Endothelial cell of umbilical vein (primary cell): ENCODE data around the gene HIPK1. TPM values are rescaled to one million over a fixed set of nuclear protein-coding genes. Genes with fewer than 3 reads are reported as not detected.

ENCODE experiments used
- BruUV-seq: library from RNA; stranded (reverse); fragments of 400-500 nt; replicated peaks from 2 replicates; lab custom pipeline; 2021; lab: Mats Ljungman, UMichigan
- CTCF ChIA-PET: fragments of 300-600, 350-600 bp; sonication (Branson Sonifier 250); formaldehyde crosslinking; loops from one replicate; lab custom pipeline; 2021; ENCODE audit warnings: antibody characterized with exemption, inconsistent platforms; lab: Charles Lee
- POLR2A ChIA-PET: fragments of 300-600, 350-600 bp; sonication (Branson Sonifier 250); formaldehyde crosslinking; loops from one replicate; lab custom pipeline; 2021; ENCODE audit warnings: antibody characterized with exemption, inconsistent platforms; lab: Charles Lee
- DNase-seq: peaks from one replicate; pipeline ENCODE4 v3.0.0-alpha.2; 2011; ENCODE audit warnings: low read depth, low spot score
- FAIRE-seq: peaks from 2 replicates; lab custom pipeline; 2011; peaks lifted over from hg19 to GRCh38; lab: Jason Lieb, UNC
- H2AFZ ChIP-seq: 2 replicates; pipeline ENCODE4 v1.6.0; 2012; ENCODE audit warnings: low read depth, low read length, control low read depth, inconsistent platforms
- H3K27ac ChIP-seq: 2 replicates; pipeline ENCODE4 v1.5.1; 2011; ENCODE audit warnings: low read depth, mild to moderate bottlenecking, control low read depth, low read length, moderate library complexity; ENCODE audit not compliant: insufficient read depth
- H3K27me3 ChIP-seq, 2 experiments: 2 replicates each; pipeline versions ENCODE4 v1.6.0 to v1.6.1; 2011; ENCODE audit warnings: low read length in 2 of 2, mixed read lengths in 1 of 2; ENCODE audit not compliant: control insufficient read depth in 2 of 2, insufficient read depth in 2 of 2
- H3K36me3 ChIP-seq, 2 experiments: 2 replicates in 1 of 2; 3 replicates in 1 of 2; pipeline ENCODE4 v1.5.1; 2011; ENCODE audit warnings: low read length in 2 of 2, mild to moderate bottlenecking in 1 of 2, moderate library complexity in 1 of 2; ENCODE audit not compliant: control insufficient read depth in 2 of 2, insufficient read depth in 2 of 2; ENCODE audit errors: extremely low read depth in 1 of 2
- H3K4me1 ChIP-seq: 3 replicates; pipeline ENCODE4 v1.5.1; 2011; ENCODE audit warnings: mild to moderate bottlenecking, low read length; ENCODE audit not compliant: control insufficient read depth, insufficient read depth; ENCODE audit errors: extremely low read depth
- H3K4me2 ChIP-seq: 2 replicates; pipeline ENCODE4 v1.6.1; 2011; ENCODE audit warnings: low read length, control low read depth, mixed read lengths; ENCODE audit not compliant: insufficient read depth
- H3K4me3 ChIP-seq, 3 experiments: fragments of 200-600 bp in 1 of 3; sonication (generic), shearing (Covaris generic) in 1 of 3; replicated peaks in 1 of 3; 2 replicates each; pipeline ENCODE4 v1.5.1; 2011 to 2016; ENCODE audit warnings: control low read depth in 3 of 3, low read length in 3 of 3, mild to moderate bottlenecking in 2 of 3, inconsistent platforms in 1 of 3, low read depth in 1 of 3, moderate library complexity in 1 of 3; ENCODE audit not compliant: insufficient read depth in 1 of 3
- H3K79me2 ChIP-seq: 2 replicates; pipeline ENCODE4 v1.6.0; 2012; ENCODE audit warnings: low read length, inconsistent platforms; ENCODE audit not compliant: control insufficient read depth, insufficient read depth
- H3K9ac ChIP-seq: replicated peaks from 2 replicates; pipeline ENCODE3; 2011; ENCODE audit warnings: low read length, control low read depth; ENCODE audit not compliant: insufficient read depth; ENCODE audit errors: extremely low read depth
- H3K9me1 ChIP-seq: replicated peaks from 3 replicates; pipeline ENCODE4 v1.6.0; 2011; ENCODE audit warnings: mild to moderate bottlenecking, low read length; ENCODE audit not compliant: control insufficient read depth, insufficient read depth; ENCODE audit errors: extremely low read depth
- H3K9me3 ChIP-seq: replicated peaks from 2 replicates; pipeline ENCODE4 v1.5.1; 2012; ENCODE audit warnings: low read length, inconsistent platforms; ENCODE audit not compliant: control insufficient read depth, insufficient read depth
- H4K20me1 ChIP-seq: replicated peaks from 2 replicates; pipeline ENCODE3; 2011; ENCODE audit warnings: mild to moderate bottlenecking, low read length; ENCODE audit not compliant: control insufficient read depth, insufficient read depth; ENCODE audit errors: extremely low read depth
- EZH2 ChIP-seq: IDR thresholded peaks from 2 replicates; pipeline ENCODE4 v1.6.1; 2012; ENCODE audit warnings: borderline replicate concordance, low read depth, mild to moderate bottlenecking, moderate library complexity, low read length, inconsistent platforms; ENCODE audit not compliant: severe bottlenecking
- FOS ChIP-seq: IDR thresholded peaks from 2 replicates; pipeline ENCODE4 v1.6.1; 2011; ENCODE audit warnings: mild to moderate bottlenecking, low read length, moderate library complexity, borderline replicate concordance; ENCODE audit not compliant: insufficient read depth
- GATA2 ChIP-seq: IDR thresholded peaks from 2 replicates; pipeline ENCODE4 v1.7.0; 2011; ENCODE audit warnings: low read depth, mild to moderate bottlenecking, moderate library complexity, mixed read lengths, low read length; ENCODE audit not compliant: insufficient read length, insufficient read depth
- JUN ChIP-seq: IDR thresholded peaks from 2 replicates; pipeline ENCODE4 v1.6.1; 2011; ENCODE audit warnings: borderline replicate concordance, low read depth; ENCODE audit not compliant: insufficient read length, insufficient read depth
- MAX ChIP-seq: IDR thresholded peaks from 2 replicates; pipeline ENCODE4 v1.6.1; 2011; ENCODE audit not compliant: insufficient read depth, insufficient read length
- MYC ChIP-seq: IDR thresholded peaks from one replicate; pipeline ENCODE4 v1.6.1; 2011; ENCODE audit warnings: mild to moderate bottlenecking, low read depth, low read length
- POLR2A ChIP-seq: IDR thresholded peaks from 2 replicates; pipeline ENCODE4 v1.6.1; 2012; ENCODE audit warnings: low read depth, mild to moderate bottlenecking, control low read depth, low read length
- POLR2AphosphoS5 ChIP-seq: IDR thresholded peaks from 2 replicates; pipeline ENCODE4 v1.6.1; 2012; ENCODE audit warnings: low read depth, mild to moderate bottlenecking, control low read depth, low read length, moderate library complexity; ENCODE audit not compliant: insufficient read depth
- dilution Hi-C: fragments of 300-500 bp; cut with MboI; formaldehyde crosslinking; loops from one replicate; pipeline ENCODE4 v1.15.0; 2019; ENCODE audit warnings: low sequenced_read_pairs; ENCODE audit not compliant: extremely low pct_ligation_motif_present
- intact Hi-C: fragments of 100-400 bp; cut with micrococcal nuclease; formaldehyde crosslinking; loops from one replicate; pipeline ENCODE4 v1.10.0; 2022
- polyA plus RNA-seq, 4 experiments: library from polyadenylated mRNA; depleted of rRNA in 3 of 4; stranded (reverse) in 3 of 4; unstranded in 1 of 4; fragments of >200 nt; gene quantifications; 2 replicates each; pipeline versions ENCODE4 v1.2.1 to v1.2.3, GENCODE V29; 2011 to 2012; ENCODE audit warnings: missing spikeins in 1 of 4
- total RNA-seq: library from RNA; stranded (reverse); gene quantifications from 2 replicates; pipeline ENCODE4 v1.2.3, GENCODE V29; 2021
- TF ChIP-seq, protein P1 (sequence below), 2 donors: IDR thresholded peaks; 1 replicate in 1 of 2; 2 replicates in 1 of 2; pipeline ENCODE4 v1.5.1; 2011; ENCODE audit warnings: low read length in 2 of 2, mild to moderate bottlenecking in 2 of 2, moderate library complexity in 2 of 2, control low read depth in 1 of 2, inconsistent platforms in 1 of 2, low read depth in 1 of 2; ENCODE audit not compliant: insufficient read depth in 1 of 2; ENCODE audit errors: extremely low read depth in 1 of 2

The HIPK1 gene
- total and polyA plus RNA-seq, 2 donors (not counting 3 experiments of a cell fraction or from before 2014, with no cell fraction given): 39.3 to 56.1 TPM

- Histone ChIP-seq H3K27ac (no peak overlapping the region), H3K4me3 (no peak overlapping the region), H3K4me1 (peaks cover 25% of the 10 kb centered on the region), H2AFZ (no peak overlapping the region), H3K4me2 (no peak overlapping the region), H3K9me3 (no peaks in the 10 kb centered on the region), H4K20me1 (no peaks in the 10 kb centered on the region), H3K27me3 (no peaks in the 10 kb centered on the region), H3K9me1 (no peaks in the 10 kb centered on the region), H3K36me3 (peaks cover 3 to 10% of the 10 kb centered on the region in 2 experiments), H3K9ac (no peak overlapping the region), H3K79me2 (peaks cover 88% of the 10 kb centered on the region)
- no TSS peak for BruUV-seq
- no peak for DNase-seq
- no peak for FAIRE-seq
- dilution Hi-C loops: no loop called here
- ChIA-PET CTCF (no interaction called here), POLR2A (no interaction called here)
- intact Hi-C loops: no loop called here
- TF ChIP-seq GATA2 (no peak), POLR2A (no peak), POLR2AphosphoS5 (no peak), EZH2 (no peak), FOS (no peak), MYC (no peak), MAX (no peak), JUN (no peak)
- TF ChIP-seq, protein P1, sequence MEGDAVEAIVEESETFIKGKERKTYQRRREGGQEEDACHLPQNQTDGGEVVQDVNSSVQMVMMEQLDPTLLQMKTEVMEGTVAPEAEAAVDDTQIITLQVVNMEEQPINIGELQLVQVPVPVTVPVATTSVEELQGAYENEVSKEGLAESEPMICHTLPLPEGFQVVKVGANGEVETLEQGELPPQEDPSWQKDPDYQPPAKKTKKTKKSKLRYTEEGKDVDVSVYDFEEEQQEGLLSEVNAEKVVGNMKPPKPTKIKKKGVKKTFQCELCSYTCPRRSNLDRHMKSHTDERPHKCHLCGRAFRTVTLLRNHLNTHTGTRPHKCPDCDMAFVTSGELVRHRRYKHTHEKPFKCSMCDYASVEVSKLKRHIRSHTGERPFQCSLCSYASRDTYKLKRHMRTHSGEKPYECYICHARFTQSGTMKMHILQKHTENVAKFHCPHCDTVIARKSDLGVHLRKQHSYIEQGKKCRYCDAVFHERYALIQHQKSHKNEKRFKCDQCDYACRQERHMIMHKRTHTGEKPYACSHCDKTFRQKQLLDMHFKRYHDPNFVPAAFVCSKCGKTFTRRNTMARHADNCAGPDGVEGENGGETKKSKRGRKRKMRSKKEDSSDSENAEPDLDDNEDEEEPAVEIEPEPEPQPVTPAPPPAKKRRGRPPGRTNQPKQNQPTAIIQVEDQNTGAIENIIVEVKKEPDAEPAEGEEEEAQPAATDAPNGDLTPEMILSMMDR (IDR thresholded peaks at IDR 0.05; ENCODE audit: extremely low read depth in 1 of 2, insufficient read depth in 1 of 2, low read depth in 1 of 2, low read length in 2 of 2): no peak
These were observed 14.1 kb downstream of the HIPK1 start for GRCh38 chr1:113943028-113943811.
